Upper lobe of left lung (tissue), 4 donors: ENCODE measurements around the gene ASAH2.

Source experiments
- CTCF ChIP-seq, 6 experiments: fragments of 450-650 bp in 4 of 6; fragments of 200-600 bp in 2 of 6; sonication (generic) in 2 of 6; IDR thresholded peaks; one replicate each; pipeline ENCODE4 v1.5.1; 2016 to 2019; ENCODE audit warnings: antibody characterized with exemption in 6 of 6
- EP300 ChIP-seq, 4 donors: sonication (generic); formaldehyde crosslinking; IDR thresholded peaks; one replicate each; pipeline ENCODE4 v1.5.1; 2017; ENCODE audit warnings: antibody characterized with exemption in 4 of 4, control low read depth in 2 of 4
- POLR2A ChIP-seq, 4 donors: fragments of 450-650 bp; IDR thresholded peaks; one replicate each; pipeline ENCODE4 v1.5.1; 2016 to 2017; ENCODE audit warnings: antibody characterized with exemption in 4 of 4, mild to moderate bottlenecking in 2 of 4
- POLR2AphosphoS5 ChIP-seq, 2 donors: sonication (generic); formaldehyde crosslinking; IDR thresholded peaks; one replicate each; pipeline ENCODE4 v1.5.1; 2017; ENCODE audit warnings: antibody characterized with exemption in 2 of 2

- TF ChIP-seq CTCF (IDR thresholded peaks at IDR 0.05) (no peak), EP300 (IDR thresholded peaks at IDR 0.05) (no peak), POLR2A (IDR thresholded peaks at IDR 0.05) (no peak), POLR2AphosphoS5 (IDR thresholded peaks at IDR 0.05) (no peak)
Measured at GRCh38 chr10:50232261-50232639, 19.1 kb downstream of the ASAH2 start.
